ENCODE data around the gene ZNF438.
"Not testable (repeated sequence)": the region's sequence is repeated elsewhere in the genome, so short reads cannot be mapped to it uniquely, and the experiment has no call there.

The ZNF438 gene

DNA sequence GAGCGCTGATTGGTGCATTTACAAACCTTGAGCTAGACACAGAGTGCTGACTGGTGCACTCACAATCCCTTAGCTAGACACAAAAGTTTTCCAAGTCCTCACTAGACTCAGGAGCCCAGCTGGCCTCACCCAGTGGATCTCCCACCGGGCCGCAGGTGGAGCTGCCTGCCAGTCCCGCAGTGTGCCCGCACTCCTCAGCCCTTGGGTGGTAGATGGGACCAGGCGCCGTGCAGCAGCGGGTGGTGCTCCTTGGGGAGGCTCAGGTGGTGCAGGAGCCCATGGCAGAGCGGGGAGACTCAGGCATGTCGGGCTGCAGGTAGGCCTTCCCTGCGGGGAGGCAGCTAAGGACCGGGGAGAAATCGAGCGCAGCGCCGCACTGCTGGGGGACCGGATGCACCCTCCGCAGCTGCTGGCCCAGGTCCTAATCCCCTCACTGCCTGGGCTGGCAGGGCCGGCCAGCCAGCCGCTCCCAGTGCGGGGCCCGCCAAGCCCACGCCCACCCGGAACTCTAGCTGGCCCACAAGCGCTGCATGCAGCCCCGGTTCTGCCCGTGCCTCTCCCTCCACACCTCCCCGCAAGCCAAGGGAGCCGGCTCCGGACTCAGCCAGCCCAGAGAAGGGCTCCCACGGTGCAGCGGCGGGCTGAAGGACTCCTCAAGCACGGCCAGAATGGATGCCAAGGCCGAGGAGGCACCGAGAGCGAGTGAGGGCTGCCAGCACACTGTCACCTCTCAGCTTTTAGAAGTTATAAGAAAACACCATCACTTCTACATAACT is 128.9 kb downstream of the ZNF438 start:
- H3K36me3 Mint-ChIP-seq (ENCODE audit: low read depth) = peaks cover 23% of the 10 kb centered on the region
- H3K9me3 Mint-ChIP-seq = no peaks in the 10 kb centered on the region
- H3K27me3 Mint-ChIP-seq (ENCODE audit: low read depth) = no peaks in the 10 kb centered on the region
- peaks cover 7% of the 10 kb centered on the region for H3K4me1 Mint-ChIP-seq
- TF ChIP-seq CTCF (IDR thresholded peaks at IDR 0.05; ENCODE audit: unreplicated experiment in 3 of 3) = no peak
- H3K4me3 Mint-ChIP-seq = no peak overlapping the region
- peak overlapping the region in 1 of 3 experiments; percentile 40 for H3K27ac Mint-ChIP-seq

- peaks cover 14% of the 10 kb centered on the region for H3K36me3 Mint-ChIP-seq (ENCODE audit: low read depth)
- H3K27me3 Mint-ChIP-seq (ENCODE audit: low read depth) = not testable (repeated sequence)
Measured at GRCh38 chr10:30901487-30901886, 130.2 kb downstream of the ZNF438 start.

DNA sequence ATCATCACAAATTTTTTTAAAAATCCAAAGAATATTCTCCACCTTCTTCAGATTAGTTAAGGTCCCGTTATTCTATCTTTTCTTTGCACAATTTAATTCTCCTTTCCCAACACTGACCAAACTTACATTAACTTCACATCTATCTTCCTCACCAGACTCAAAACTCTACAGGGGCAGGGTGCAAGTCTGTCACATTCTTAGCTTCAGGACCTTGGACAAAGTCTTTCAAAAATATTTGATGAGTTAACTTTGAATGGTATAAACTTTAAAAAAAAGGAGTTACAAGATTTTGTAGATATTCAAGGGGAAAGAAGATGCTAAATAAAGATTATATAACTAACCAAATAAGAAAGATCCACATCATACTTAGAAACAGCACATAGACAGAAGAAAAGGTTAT is 132.7 kb downstream of the ZNF438 start:
- no peak overlapping the region for H3K27ac Mint-ChIP-seq
- no peak for TF ChIP-seq CTCF (IDR thresholded peaks at IDR 0.05; ENCODE audit: unreplicated experiment in 3 of 3)
- H3K27me3 Mint-ChIP-seq (ENCODE audit: low read depth) = no peaks in the 10 kb centered on the region
- peaks cover 7% of the 10 kb centered on the region for H3K4me1 Mint-ChIP-seq
- H3K4me3 Mint-ChIP-seq = no peak overlapping the region
- H3K9me3 Mint-ChIP-seq = peaks cover 6% of the 10 kb centered on the region
- H3K36me3 Mint-ChIP-seq (ENCODE audit: low read depth) = peaks cover 7% of the 10 kb centered on the region

More at GRCh38 chr10:30901487-30901886, 130.2 kb downstream of the ZNF438 start:
- H3K4me3 Mint-ChIP-seq, H3K27ac Mint-ChIP-seq, H3K4me1 Mint-ChIP-seq, H3K9me3 Mint-ChIP-seq: not testable (repeated sequence)

- Mint-ChIP-seq H3K27me3 (ENCODE audit: low read depth) (no peaks in the 10 kb centered on the region), H3K4me3 (no peak overlapping the region), H3K36me3 (ENCODE audit: low read depth) (peaks cover 7% of the 10 kb centered on the region), H3K27ac (no peak overlapping the region), H3K4me1 (no peaks in the 10 kb centered on the region), H3K9me3 (peaks cover 6% of the 10 kb centered on the region)
- no peak for TF ChIP-seq CTCF (IDR thresholded peaks at IDR 0.05; ENCODE audit: unreplicated experiment in 3 of 3)
Measured at GRCh38 chr10:30897547-30897946, 134.1 kb downstream of the ZNF438 start.

- Mint-ChIP-seq H3K27ac (no peak overlapping the region), H3K9me3 (peaks cover 6% of the 10 kb centered on the region), H3K4me1 (no peaks in the 10 kb centered on the region), H3K36me3 (ENCODE audit: low read depth) (peaks cover 4% of the 10 kb centered on the region), H3K4me3 (no peak overlapping the region), H3K27me3 (ENCODE audit: low read depth) (no peaks in the 10 kb centered on the region)
- TF ChIP-seq CTCF (IDR thresholded peaks at IDR 0.05; ENCODE audit: unreplicated experiment in 3 of 3) = no peak
Measured at GRCh38 chr10:30897048-30897447, 134.6 kb downstream of the ZNF438 start.

GRCh38 chr10:30894221-30894620 is 137.4 kb downstream of the ZNF438 start:
- no peaks in the 10 kb centered on the region for H3K4me1 Mint-ChIP-seq
- H3K27me3 Mint-ChIP-seq (ENCODE audit: low read depth) = no peaks in the 10 kb centered on the region
- no peak for TF ChIP-seq CTCF (IDR thresholded peaks at IDR 0.05; ENCODE audit: unreplicated experiment in 3 of 3)
- H3K9me3 Mint-ChIP-seq = peaks cover 6% of the 10 kb centered on the region
- no peak overlapping the region for H3K27ac Mint-ChIP-seq
- no peaks in the 10 kb centered on the region for H3K36me3 Mint-ChIP-seq (ENCODE audit: low read depth)
- no peak overlapping the region for H3K4me3 Mint-ChIP-seq
